Lower leg skin (tissue), 3 donors: ENCODE data around the gene P4HTM.

ENCODE experiments used
- POLR2A ChIP-seq, 2 donors: fragments of 450-650 bp; IDR thresholded peaks; one replicate each; pipeline ENCODE4 v1.6.1; 2016 to 2017; ENCODE audit warnings: antibody characterized with exemption in 2 of 2, mild to moderate bottlenecking in 1 of 2, moderate library complexity in 1 of 2
- TF ChIP-seq, protein P1 (sequence below), 3 donors: fragments of 450-650 bp; IDR thresholded peaks; one replicate each; pipeline ENCODE4 v1.5.1; 2016; ENCODE audit warnings: antibody characterized with exemption in 3 of 3, mild to moderate bottlenecking in 3 of 3, moderate library complexity in 2 of 3

DNA sequence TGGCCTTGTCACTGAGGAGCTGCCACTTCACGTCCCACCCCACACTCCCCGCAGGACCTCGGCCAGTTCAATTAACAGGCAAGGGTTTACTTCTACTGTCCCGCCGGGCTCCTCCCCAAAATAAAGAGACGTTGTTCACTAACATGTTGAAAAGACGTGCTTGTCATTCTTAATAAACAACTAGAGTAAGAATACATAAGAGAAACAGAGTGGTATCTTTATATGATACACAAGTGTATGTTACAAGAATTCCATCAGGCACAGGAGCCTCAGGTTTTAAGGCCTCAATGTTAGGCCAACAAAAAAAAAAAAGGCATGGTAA is 39.5 kb downstream of the P4HTM start:
- no peak for TF ChIP-seq POLR2A (IDR thresholded peaks at IDR 0.05)
- TF ChIP-seq, protein P1, sequence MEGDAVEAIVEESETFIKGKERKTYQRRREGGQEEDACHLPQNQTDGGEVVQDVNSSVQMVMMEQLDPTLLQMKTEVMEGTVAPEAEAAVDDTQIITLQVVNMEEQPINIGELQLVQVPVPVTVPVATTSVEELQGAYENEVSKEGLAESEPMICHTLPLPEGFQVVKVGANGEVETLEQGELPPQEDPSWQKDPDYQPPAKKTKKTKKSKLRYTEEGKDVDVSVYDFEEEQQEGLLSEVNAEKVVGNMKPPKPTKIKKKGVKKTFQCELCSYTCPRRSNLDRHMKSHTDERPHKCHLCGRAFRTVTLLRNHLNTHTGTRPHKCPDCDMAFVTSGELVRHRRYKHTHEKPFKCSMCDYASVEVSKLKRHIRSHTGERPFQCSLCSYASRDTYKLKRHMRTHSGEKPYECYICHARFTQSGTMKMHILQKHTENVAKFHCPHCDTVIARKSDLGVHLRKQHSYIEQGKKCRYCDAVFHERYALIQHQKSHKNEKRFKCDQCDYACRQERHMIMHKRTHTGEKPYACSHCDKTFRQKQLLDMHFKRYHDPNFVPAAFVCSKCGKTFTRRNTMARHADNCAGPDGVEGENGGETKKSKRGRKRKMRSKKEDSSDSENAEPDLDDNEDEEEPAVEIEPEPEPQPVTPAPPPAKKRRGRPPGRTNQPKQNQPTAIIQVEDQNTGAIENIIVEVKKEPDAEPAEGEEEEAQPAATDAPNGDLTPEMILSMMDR (IDR thresholded peaks at IDR 0.05), result no peak
